ENCODE data around the gene AGAP2.

The AGAP2 gene

GRCh38 chr12:57755194-57755453, 16.6 kb upstream of the AGAP2 start:
- DNase-seq (ENCODE audit: low read depth in 1 of 2, low spot score in 1 of 2): no peak
- H3K27me3 ChIP-seq (ENCODE audit: insufficient read depth, poor library complexity, severe bottlenecking): peaks cover 3% of the 10 kb centered on the region
- H3K4me3 ChIP-seq (replicated peaks; ENCODE audit: insufficient read depth, low read length): peak overlapping the region; percentile 68
- H3K27ac ChIP-seq (replicated peaks): no peak overlapping the region
- no peak for TF ChIP-seq CTCF (IDR thresholded peaks at IDR 0.05; ENCODE audit: insufficient read depth, low read length)
- no peak for TF ChIP-seq GABPA (IDR thresholded peaks at IDR 0.05; ENCODE audit: low read depth)

GRCh38 chr12:57754411-57755193, 16.1 kb upstream of the AGAP2 start, which contains the start of gene MARCHF9:
Gene MARCHF9 (plus strand): TSS chr12:57755103. CDS start chr12:57755529, 426 bp downstream.
- Histone ChIP-seq H3K27ac (replicated peaks) (no peak within 1 kb of the TSS), H3K27me3 (ENCODE audit: insufficient read depth, poor library complexity, severe bottlenecking) (peaks cover 3% of the 10 kb centered on the region), H3K4me3 (replicated peaks; ENCODE audit: insufficient read depth, low read length) (peak within 1 kb of the TSS; percentile 68)
- peak; percentile 63 for DNase-seq (ENCODE audit: low read depth in 1 of 2, low spot score in 1 of 2)
- TF ChIP-seq CTCF (IDR thresholded peaks at IDR 0.05; ENCODE audit: insufficient read depth, low read length): no peak

- no peak overlapping the region for H3K4me3 ChIP-seq (replicated peaks; ENCODE audit: insufficient read depth, low read length)
- DNase-seq (ENCODE audit: low read depth in 1 of 2, low spot score in 1 of 2): no peak
- peaks cover 3% of the 10 kb centered on the region for H3K27me3 ChIP-seq (ENCODE audit: insufficient read depth, poor library complexity, severe bottlenecking)
- no peak overlapping the region for H3K27ac ChIP-seq (replicated peaks)
- no peak for TF ChIP-seq CTCF (IDR thresholded peaks at IDR 0.05; ENCODE audit: insufficient read depth, low read length)
- no peak for TF ChIP-seq REST (IDR thresholded peaks at IDR 0.05; ENCODE audit: insufficient replicate concordance, low read depth)
- no peak for TF ChIP-seq GABPA (IDR thresholded peaks at IDR 0.05; ENCODE audit: low read depth)
- no peak for TF ChIP-seq SPI1 (IDR thresholded peaks at IDR 0.05; ENCODE audit: borderline replicate concordance, low read depth)
Measured at GRCh38 chr12:57753756-57754337, 15.3 kb upstream of the AGAP2 start.

- DNase-seq (ENCODE audit: low read depth in 1 of 2, low spot score in 1 of 2): no peak
- Histone ChIP-seq H3K27ac (replicated peaks) (peak overlapping the region; percentile 56), H3K27me3 (ENCODE audit: insufficient read depth, poor library complexity, severe bottlenecking) (peaks cover under 1% of the 10 kb centered on the region), H3K4me3 (replicated peaks; ENCODE audit: insufficient read depth, low read length) (peak overlapping the region; percentile 71)
- TF ChIP-seq SPI1 (IDR thresholded peaks at IDR 0.05; ENCODE audit: borderline replicate concordance, low read depth): no peak
Measured at GRCh38 chr12:57752668-57753000, 14.1 kb upstream of the AGAP2 start.

GRCh38 chr12:57751788-57752667, 13.5 kb upstream of the AGAP2 start, which contains the start of gene CDK4:
Gene CDK4 (minus strand): TSS chr12:57752310. CDS start chr12:57751717, 593 bp downstream.
- DNase-seq (ENCODE audit: low read depth in 1 of 2, low spot score in 1 of 2): peak; percentile 100
- Histone ChIP-seq H3K4me3 (replicated peaks; ENCODE audit: insufficient read depth, low read length) (peak within 1 kb of the TSS; percentile 71), H3K27me3 (ENCODE audit: insufficient read depth, poor library complexity, severe bottlenecking) (no peaks in the 10 kb centered on the region), H3K27ac (replicated peaks) (peak within 1 kb of the TSS; percentile 95)
- TF ChIP-seq POLR2AphosphoS5 (IDR thresholded peaks at IDR 0.05; ENCODE audit: low read depth) (peak; percentile 79), GABPA (IDR thresholded peaks at IDR 0.05; ENCODE audit: low read depth) (no peak), SPI1 (IDR thresholded peaks at IDR 0.05; ENCODE audit: borderline replicate concordance, low read depth) (no peak), REST (IDR thresholded peaks at IDR 0.05; ENCODE audit: insufficient replicate concordance, low read depth) (peak; percentile 27), CTCF (IDR thresholded peaks at IDR 0.05; ENCODE audit: insufficient read depth, low read length) (no peak)

Data from HL-60 (cell line).